GM12874 (cell line): ENCODE data around the gene C20orf96.

ENCODE experiments used
- TF ChIP-seq, protein P1 (sequence below): IDR thresholded peaks from 2 replicates; pipeline ENCODE4 v1.5.1; 2011; ENCODE audit warnings: low read depth, mild to moderate bottlenecking, control low read depth, low read length, moderate library complexity; ENCODE audit not compliant: insufficient read depth

The C20orf96 gene

DNA sequence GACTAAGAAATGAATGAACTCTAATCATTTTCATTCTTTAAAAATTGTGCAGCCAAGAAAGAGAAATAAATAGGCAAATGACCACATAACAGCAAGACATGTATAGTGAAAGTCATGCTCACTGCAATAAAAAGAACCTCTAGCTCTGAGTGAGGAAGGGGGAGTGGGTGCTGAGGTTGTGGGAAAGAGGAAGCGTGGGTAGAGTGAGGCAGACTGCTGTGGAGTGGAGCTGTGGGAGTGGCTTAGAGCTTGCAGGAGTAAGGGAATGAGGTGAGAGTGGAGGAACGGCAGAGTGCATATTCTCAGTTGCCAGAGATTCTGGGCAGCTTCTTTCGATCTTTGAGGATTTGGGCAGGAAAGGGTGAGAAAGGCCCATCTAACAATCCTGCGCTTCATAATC is 53.1 kb downstream of the C20orf96 start:
- TF ChIP-seq, protein P1, sequence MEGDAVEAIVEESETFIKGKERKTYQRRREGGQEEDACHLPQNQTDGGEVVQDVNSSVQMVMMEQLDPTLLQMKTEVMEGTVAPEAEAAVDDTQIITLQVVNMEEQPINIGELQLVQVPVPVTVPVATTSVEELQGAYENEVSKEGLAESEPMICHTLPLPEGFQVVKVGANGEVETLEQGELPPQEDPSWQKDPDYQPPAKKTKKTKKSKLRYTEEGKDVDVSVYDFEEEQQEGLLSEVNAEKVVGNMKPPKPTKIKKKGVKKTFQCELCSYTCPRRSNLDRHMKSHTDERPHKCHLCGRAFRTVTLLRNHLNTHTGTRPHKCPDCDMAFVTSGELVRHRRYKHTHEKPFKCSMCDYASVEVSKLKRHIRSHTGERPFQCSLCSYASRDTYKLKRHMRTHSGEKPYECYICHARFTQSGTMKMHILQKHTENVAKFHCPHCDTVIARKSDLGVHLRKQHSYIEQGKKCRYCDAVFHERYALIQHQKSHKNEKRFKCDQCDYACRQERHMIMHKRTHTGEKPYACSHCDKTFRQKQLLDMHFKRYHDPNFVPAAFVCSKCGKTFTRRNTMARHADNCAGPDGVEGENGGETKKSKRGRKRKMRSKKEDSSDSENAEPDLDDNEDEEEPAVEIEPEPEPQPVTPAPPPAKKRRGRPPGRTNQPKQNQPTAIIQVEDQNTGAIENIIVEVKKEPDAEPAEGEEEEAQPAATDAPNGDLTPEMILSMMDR, result no peak

DNA sequence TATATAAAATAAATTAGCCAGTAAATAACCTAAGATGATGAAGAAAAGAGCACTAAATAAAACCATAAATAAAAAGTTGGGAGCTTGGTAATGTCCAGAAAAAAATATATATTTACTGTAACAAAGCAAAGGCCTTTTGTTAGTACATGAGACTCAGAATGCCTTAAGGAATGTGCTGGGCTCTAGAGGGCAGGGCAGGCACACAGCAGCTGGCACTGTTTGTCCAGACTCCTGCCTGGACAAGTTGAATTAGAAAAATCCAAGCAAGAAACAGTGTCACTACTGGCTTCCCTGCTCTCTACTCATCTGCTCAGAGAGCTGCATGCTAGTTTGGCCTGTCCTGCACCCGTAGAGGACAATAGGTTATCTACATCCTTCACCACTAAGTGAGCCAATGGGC is 54.7 kb downstream of the C20orf96 start:
- TF ChIP-seq, protein P1, result no peak

DNA sequence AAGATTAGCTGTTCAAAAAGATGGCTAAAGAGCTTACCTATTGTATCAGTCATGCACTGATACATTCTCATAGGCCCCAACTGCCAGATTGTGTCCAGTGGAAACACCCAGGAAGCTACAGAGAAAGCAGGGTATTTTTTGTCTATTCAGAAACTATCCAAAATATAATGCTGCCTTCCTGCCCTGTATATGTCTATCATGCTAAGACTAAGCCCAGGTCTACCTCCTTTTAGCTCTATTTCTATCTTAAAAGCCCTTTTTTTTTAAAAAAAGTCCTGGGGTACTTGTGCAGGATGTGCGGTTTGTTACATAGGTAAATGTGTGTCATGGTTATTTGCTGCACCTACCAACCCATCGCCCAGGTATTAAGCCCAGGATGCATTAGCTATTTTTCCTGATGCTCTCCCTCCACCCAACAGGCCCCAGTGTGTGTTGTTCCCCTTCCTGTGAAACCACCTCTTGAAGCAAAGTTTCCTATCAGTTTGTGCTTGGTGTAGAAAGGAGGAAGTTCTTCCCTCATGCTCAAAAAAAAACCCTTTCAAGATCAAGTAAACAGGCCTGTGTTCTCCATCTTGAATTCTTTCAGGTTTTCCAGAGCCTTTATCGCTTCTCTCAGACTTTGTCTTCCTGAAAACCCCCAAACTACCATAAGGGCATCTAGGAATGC is 63.0 kb downstream of the C20orf96 start:
- TF ChIP-seq, protein P1, result no peak

DNA sequence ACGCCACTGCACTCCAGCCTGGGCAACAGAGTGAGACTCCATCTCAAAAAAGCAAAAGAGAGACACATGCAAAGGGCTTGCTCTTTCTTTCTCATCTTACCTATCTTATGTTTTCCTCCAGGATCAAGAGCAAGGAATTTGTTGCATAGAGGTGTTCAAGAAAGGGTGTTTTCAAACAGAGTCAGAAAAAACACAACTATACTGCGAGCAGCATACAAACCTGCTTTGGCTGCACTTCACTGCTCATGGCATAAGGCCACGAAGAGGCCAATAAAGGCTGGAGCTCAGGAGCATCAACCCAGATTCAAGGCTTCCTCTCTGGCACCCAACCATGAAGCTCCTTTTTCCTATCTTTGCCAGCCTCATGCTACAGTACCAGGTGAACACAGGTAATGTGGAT is 63.6 kb downstream of the C20orf96 start, which contains the start of gene DEFB129:
Gene DEFB129 (plus strand): TSS at position 301 of the 400 bp plus-strand sequence. CDS start 31 bp downstream, at position 332.
- TF ChIP-seq, protein P1, result no peak

DNA sequence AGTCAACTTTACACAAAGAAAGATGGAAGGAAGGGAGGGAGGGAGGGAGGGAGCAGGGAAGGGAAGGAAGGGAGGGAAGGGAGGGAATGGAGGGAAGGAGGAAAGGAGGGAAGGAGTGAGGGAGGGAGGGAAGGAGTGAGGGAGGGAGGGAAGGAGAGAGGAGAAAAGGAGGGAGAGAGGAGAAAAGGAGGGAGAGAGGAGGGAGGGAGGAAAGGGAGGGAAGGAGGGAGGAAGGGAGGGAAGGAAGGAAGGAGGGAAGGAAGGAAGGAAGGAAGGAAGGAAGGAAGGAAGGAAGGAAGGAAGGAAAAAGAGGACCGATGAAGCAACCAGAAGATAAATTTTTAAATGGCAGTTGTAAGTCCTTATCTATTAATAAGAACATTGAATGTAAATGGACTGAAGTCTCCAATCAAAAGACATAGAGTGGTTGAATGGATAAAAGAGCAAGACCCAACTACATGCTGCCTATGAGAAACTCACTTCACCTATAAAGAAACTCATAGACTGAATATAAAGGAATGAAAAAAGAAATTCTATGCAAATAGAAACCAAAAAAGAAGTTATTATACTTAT is 69.2 kb downstream of the C20orf96 start:
- TF ChIP-seq, protein P1, result no peak
